ENCODE data around the gene ATG7.

- no peak for TF ChIP-seq CTCF (IDR thresholded peaks at IDR 0.05)
- no peak for TF ChIP-seq POLR2AphosphoS5 (IDR thresholded peaks at IDR 0.05; ENCODE audit: low read depth, low read length)
These were observed 175.5 kb downstream of the ATG7 start for GRCh38 chr3:11447584-11448200.
